Mesendoderm (in vitro differentiated cells): ENCODE data around the gene CNOT6L.

Experiments used
- DNase-seq: peaks from one replicate; pipeline ENCODE4 v3.0.0; 2013
- H2AK5ac ChIP-seq: 2 replicates; pipeline ENCODE4 v1.6.1; 2013; ENCODE audit warnings: low read length, inconsistent platforms
- H2BK120ac ChIP-seq: 2 replicates; pipeline ENCODE4 v1.6.1; 2013; ENCODE audit warnings: low read depth, mild to moderate bottlenecking, low read length, moderate library complexity, mixed read lengths
- H2BK15ac ChIP-seq: replicated peaks from 2 replicates; pipeline ENCODE4 v1.6.1; 2013; ENCODE audit warnings: low read depth, mild to moderate bottlenecking, moderate library complexity
- H2BK5ac ChIP-seq: 2 replicates; pipeline ENCODE4 v1.6.1; 2013; ENCODE audit warnings: low read length, inconsistent platforms
- H3K18ac ChIP-seq: 2 replicates; pipeline ENCODE4 v1.6.1; 2013; ENCODE audit warnings: mild to moderate bottlenecking, low read length, mixed read lengths
- H3K23ac ChIP-seq: one replicate; pipeline ENCODE4 v1.6.1; 2013; ENCODE audit warnings: low read length
- H3K27ac ChIP-seq: 2 replicates; pipeline ENCODE4 v1.5.1; 2013; ENCODE audit warnings: low read depth, mild to moderate bottlenecking, inconsistent platforms, low read length, moderate library complexity
- H3K27me3 ChIP-seq: 2 replicates; pipeline ENCODE4 v1.6.1; 2013; ENCODE audit warnings: low read length, control low read depth, mild to moderate bottlenecking, inconsistent platforms; ENCODE audit not compliant: insufficient read depth, poor library complexity
- H3K36me3 ChIP-seq: 2 replicates; pipeline ENCODE4 v1.6.1; 2013; ENCODE audit warnings: low read length, inconsistent platforms; ENCODE audit not compliant: control insufficient read depth, insufficient read depth
- H3K4ac ChIP-seq: one replicate; pipeline ENCODE4 v1.6.1; 2013; ENCODE audit warnings: low read depth, mild to moderate bottlenecking, low read length, moderate library complexity
- H3K4me1 ChIP-seq: 2 replicates; pipeline ENCODE4 v1.6.1; 2013; ENCODE audit warnings: low read depth, low read length, inconsistent platforms; ENCODE audit not compliant: control insufficient read depth
- H3K4me2 ChIP-seq: 2 replicates; pipeline ENCODE4 v1.6.1; 2013; ENCODE audit warnings: low read length
- H3K4me3 ChIP-seq: 2 replicates; pipeline ENCODE4 v1.5.1; 2013; ENCODE audit warnings: mild to moderate bottlenecking, low read length
- H3K56ac ChIP-seq: one replicate; pipeline ENCODE4 v1.6.1; 2013; ENCODE audit warnings: low read length
- H3K79me1 ChIP-seq: 2 replicates; pipeline ENCODE4 v1.6.1; 2013; ENCODE audit warnings: low read length, inconsistent platforms
- H3K79me2 ChIP-seq: 2 replicates; pipeline ENCODE4 v1.6.1; 2013; ENCODE audit warnings: mild to moderate bottlenecking, low read length; ENCODE audit not compliant: control insufficient read depth, insufficient read depth
- H3K9ac ChIP-seq: 2 replicates; pipeline ENCODE4 v1.6.1; 2013; ENCODE audit warnings: low read length, inconsistent platforms
- H4K5ac ChIP-seq: one replicate; pipeline ENCODE4 v1.6.1; 2013; ENCODE audit warnings: low read length
- H4K8ac ChIP-seq: one replicate; pipeline ENCODE4 v1.6.1; 2013; ENCODE audit warnings: low read depth, mild to moderate bottlenecking, control low read depth, low read length, moderate library complexity
- WGBS: extraction: QIAGEN DNeasy Blood & Tissue Kit; methylation state at CpG from one replicate; pipeline ENCODE4 v1.1.7; 2013; ENCODE audit warnings: low lambda C conversion rate, missing lambda C conversion rate; ENCODE audit not compliant: insufficient coverage; ENCODE audit errors: extremely low coverage; 5-methylcytosine and 5-hydroxymethylcytosine counted together

Gene CNOT6L

DNA sequence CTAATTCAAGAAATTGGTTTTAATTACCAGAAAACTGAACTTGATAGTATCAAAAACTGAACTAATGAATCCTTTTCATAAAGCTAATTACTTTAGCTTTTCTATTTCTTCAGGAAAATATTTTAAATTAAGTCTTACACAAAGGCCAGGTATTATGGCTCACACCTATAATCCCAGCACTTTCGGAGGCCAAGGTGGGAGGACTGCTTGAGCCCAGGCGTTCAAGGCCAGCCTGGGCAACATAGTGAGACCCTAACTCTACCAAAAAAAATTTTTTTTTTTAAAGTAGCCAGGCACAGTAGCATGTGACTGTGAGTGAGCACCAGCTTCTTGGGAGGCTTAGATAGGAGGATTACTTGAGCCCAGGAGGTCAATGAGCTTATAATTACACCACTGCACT lies 19.1 kb downstream of the CNOT6L start:
- Histone ChIP-seq H3K4me3 (no peak overlapping the region), H4K5ac (no peak overlapping the region), H3K79me2 (no peaks in the 10 kb centered on the region), H2BK5ac (no peak overlapping the region), H3K18ac (no peak overlapping the region), H3K9ac (no peak overlapping the region), H3K27me3 (no peaks in the 10 kb centered on the region), H2BK15ac (no peak overlapping the region), H3K4me2 (no peak overlapping the region), H3K4ac (no peak overlapping the region), H3K23ac (no peak overlapping the region), H3K79me1 (peaks cover 2% of the 10 kb centered on the region), H3K27ac (no peak overlapping the region), H2BK120ac (no peak overlapping the region), H3K36me3 (no peaks in the 10 kb centered on the region), H3K4me1 (peaks cover 2% of the 10 kb centered on the region), H3K56ac (no peak overlapping the region), H2AK5ac (no peak overlapping the region), H4K8ac (no peak overlapping the region)
- no peak for DNase-seq
- WGBS: no CpG with 5 or more reads among the region's 2 CpGs

GRCh38 chr4:77798385-77798784 lies 20.8 kb downstream of the CNOT6L start:
- peaks cover 2% of the 10 kb centered on the region for H3K4me1 ChIP-seq
- H3K27me3 ChIP-seq: no peaks in the 10 kb centered on the region
- no peak for DNase-seq
- no peak overlapping the region for H3K4me3 ChIP-seq
- H2BK15ac ChIP-seq: no peak overlapping the region
- H4K8ac ChIP-seq: no peak overlapping the region
- H2BK120ac ChIP-seq: no peak overlapping the region
- no peak overlapping the region for H3K23ac ChIP-seq
- no CpG with 5 or more reads among the region's 5 CpGs for WGBS
- peaks cover 2% of the 10 kb centered on the region for H3K79me1 ChIP-seq
- H4K5ac ChIP-seq: no peak overlapping the region
- no peak overlapping the region for H3K56ac ChIP-seq
- H3K79me2 ChIP-seq: no peaks in the 10 kb centered on the region
- H3K9ac ChIP-seq: no peak overlapping the region
- H3K36me3 ChIP-seq: no peaks in the 10 kb centered on the region
- no peak overlapping the region for H3K27ac ChIP-seq
- no peak overlapping the region for H3K4me2 ChIP-seq
- H2AK5ac ChIP-seq: no peak overlapping the region
- no peak overlapping the region for H2BK5ac ChIP-seq
- H3K4ac ChIP-seq: no peak overlapping the region
- H3K18ac ChIP-seq: no peak overlapping the region

GRCh38 chr4:77797239-77797638 lies 21.9 kb downstream of the CNOT6L start:
- H3K79me1 ChIP-seq: peaks cover 2% of the 10 kb centered on the region
- H3K4me2 ChIP-seq: no peak overlapping the region
- H3K23ac ChIP-seq: no peak overlapping the region
- no peak overlapping the region for H3K9ac ChIP-seq
- H2AK5ac ChIP-seq: no peak overlapping the region
- H2BK5ac ChIP-seq: no peak overlapping the region
- no peak overlapping the region for H3K56ac ChIP-seq
- no peak overlapping the region for H3K27ac ChIP-seq
- H2BK15ac ChIP-seq: no peak overlapping the region
- H3K4ac ChIP-seq: no peak overlapping the region
- H3K4me1 ChIP-seq: peaks cover 2% of the 10 kb centered on the region
- no peaks in the 10 kb centered on the region for H3K79me2 ChIP-seq
- no peak for DNase-seq
- H4K8ac ChIP-seq: no peak overlapping the region
- H3K36me3 ChIP-seq: no peaks in the 10 kb centered on the region
- H2BK120ac ChIP-seq: no peak overlapping the region
- no peak overlapping the region for H3K18ac ChIP-seq
- no peaks in the 10 kb centered on the region for H3K27me3 ChIP-seq
- no peak overlapping the region for H4K5ac ChIP-seq
- no peak overlapping the region for H3K4me3 ChIP-seq

DNA sequence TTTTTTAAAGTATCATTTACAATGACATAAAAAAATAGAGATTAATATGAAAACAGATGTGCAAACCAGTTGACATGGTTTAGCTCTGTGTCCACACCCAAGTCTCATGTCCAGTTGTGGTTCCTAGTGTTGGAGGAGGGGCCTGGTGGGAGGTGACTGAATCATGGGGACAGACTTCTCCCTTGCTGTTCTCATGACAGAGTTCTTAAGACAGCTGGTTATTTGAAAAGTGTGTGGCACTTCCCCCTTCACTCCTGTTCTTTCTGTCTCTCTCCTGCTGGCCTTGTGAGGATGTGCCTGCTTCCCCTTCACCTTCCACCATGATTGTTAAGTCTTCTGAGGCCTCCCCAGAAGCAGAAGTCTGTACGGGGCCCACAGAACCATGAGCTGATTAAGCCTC lies 23.8 kb downstream of the CNOT6L start:
- no peak overlapping the region for H2AK5ac ChIP-seq
- H4K5ac ChIP-seq: no peak overlapping the region
- DNase-seq: no peak
- no peak overlapping the region for H3K9ac ChIP-seq
- no peak overlapping the region for H2BK5ac ChIP-seq
- no peaks in the 10 kb centered on the region for H3K36me3 ChIP-seq
- H3K4me3 ChIP-seq: no peak overlapping the region
- H3K27me3 ChIP-seq: no peaks in the 10 kb centered on the region
- H3K27ac ChIP-seq: no peak overlapping the region
- H4K8ac ChIP-seq: no peak overlapping the region
- H3K18ac ChIP-seq: no peak overlapping the region
- peaks cover 2% of the 10 kb centered on the region for H3K79me1 ChIP-seq
- H3K4ac ChIP-seq: no peak overlapping the region
- no peak overlapping the region for H3K56ac ChIP-seq
- no peak overlapping the region for H3K4me2 ChIP-seq
- H3K79me2 ChIP-seq: no peaks in the 10 kb centered on the region
- no peaks in the 10 kb centered on the region for H3K4me1 ChIP-seq
- H3K23ac ChIP-seq: no peak overlapping the region
- no peak overlapping the region for H2BK120ac ChIP-seq
- WGBS: no CpG with 5 or more reads among the region's 1 CpG
- H2BK15ac ChIP-seq: no peak overlapping the region

DNA sequence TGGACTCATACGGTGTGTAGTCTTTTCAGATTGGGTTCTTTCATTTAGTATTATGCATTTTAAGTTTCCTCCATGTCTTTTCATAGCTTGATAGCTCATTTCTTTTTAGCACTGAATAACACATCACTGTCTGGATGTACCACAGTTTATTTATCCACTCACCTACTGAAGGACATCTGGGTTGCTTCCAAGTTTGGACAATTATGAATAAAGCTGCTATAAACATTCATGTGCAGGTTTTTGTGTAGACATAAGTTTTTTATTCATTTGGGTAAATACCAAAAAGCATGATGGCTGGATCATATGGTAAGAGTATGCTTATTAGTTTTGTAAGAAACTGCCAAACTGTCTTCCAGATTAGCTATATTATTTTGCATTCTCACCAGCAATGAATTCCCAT lies 29.0 kb downstream of the CNOT6L start:
- H3K27ac ChIP-seq: no peak overlapping the region
- no peaks in the 10 kb centered on the region for H3K79me2 ChIP-seq
- H3K9ac ChIP-seq: no peak overlapping the region
- H3K56ac ChIP-seq: no peak overlapping the region
- H3K4me3 ChIP-seq: no peak overlapping the region
- no peak overlapping the region for H4K5ac ChIP-seq
- H3K4me1 ChIP-seq: no peaks in the 10 kb centered on the region
- no peak overlapping the region for H3K4me2 ChIP-seq
- H3K23ac ChIP-seq: no peak overlapping the region
- H4K8ac ChIP-seq: no peak overlapping the region
- no peak overlapping the region for H3K4ac ChIP-seq
- H2AK5ac ChIP-seq: no peak overlapping the region
- no CpG with 5 or more reads among the region's 1 CpG for WGBS
- H3K18ac ChIP-seq: no peak overlapping the region
- no peak overlapping the region for H2BK120ac ChIP-seq
- no peak for DNase-seq
- no peak overlapping the region for H2BK15ac ChIP-seq
- no peak overlapping the region for H2BK5ac ChIP-seq
- H3K79me1 ChIP-seq: no peaks in the 10 kb centered on the region
- H3K36me3 ChIP-seq: no peaks in the 10 kb centered on the region
- no peaks in the 10 kb centered on the region for H3K27me3 ChIP-seq

DNA sequence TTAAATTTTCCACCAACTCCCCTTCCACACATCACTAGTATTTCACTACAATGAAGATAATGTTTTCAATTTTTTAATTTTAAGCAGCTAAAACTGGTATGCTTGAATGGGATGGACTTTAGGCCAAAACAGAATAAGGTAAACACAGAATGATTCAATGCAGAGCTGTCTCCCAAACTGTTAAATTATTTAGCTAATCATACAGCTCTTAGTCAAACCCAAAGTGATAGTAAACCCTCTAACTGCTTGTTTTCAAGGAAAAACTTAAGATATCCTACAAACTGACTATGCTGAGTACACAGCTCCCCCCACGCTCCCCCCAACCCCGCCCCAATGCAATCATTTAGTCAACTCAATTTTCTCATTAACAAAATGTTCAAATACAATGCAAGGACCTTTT lies 30.2 kb downstream of the CNOT6L start:
- no peak overlapping the region for H3K4me2 ChIP-seq
- no peak overlapping the region for H3K9ac ChIP-seq

More for the DNA sequence above, 30.2 kb downstream of the CNOT6L start:
- H3K27ac ChIP-seq: no peak overlapping the region
- no peak overlapping the region for H4K5ac ChIP-seq
- H3K79me2 ChIP-seq: no peaks in the 10 kb centered on the region
- H3K18ac ChIP-seq: no peak overlapping the region
- no peaks in the 10 kb centered on the region for H3K4me1 ChIP-seq
- no peak overlapping the region for H2BK15ac ChIP-seq
- no peak overlapping the region for H3K4ac ChIP-seq
- H3K27me3 ChIP-seq: no peaks in the 10 kb centered on the region
- no peak overlapping the region for H2BK5ac ChIP-seq
- no peak overlapping the region for H3K23ac ChIP-seq
- no peak overlapping the region for H2AK5ac ChIP-seq
- H3K56ac ChIP-seq: no peak overlapping the region
- H3K36me3 ChIP-seq: no peaks in the 10 kb centered on the region
- H3K4me3 ChIP-seq: no peak overlapping the region
- DNase-seq: no peak
- H3K79me1 ChIP-seq: no peaks in the 10 kb centered on the region
- H4K8ac ChIP-seq: no peak overlapping the region
- H2BK120ac ChIP-seq: no peak overlapping the region
- no CpG with 5 or more reads among the region's 2 CpGs for WGBS
